ENCODE data around the gene COL4A4. TPM values are rescaled to one million over a fixed set of nuclear protein-coding genes. Genes with fewer than 3 reads are reported as not detected.

The COL4A4 gene
- total and polyA plus RNA-seq, 8 donors: 0.75 to 5.7 (median 3.6) TPM

- WGBS, 2 donors: 99 to 100% methylated on average over 1 of the region's 1 CpG
Measured at GRCh38 chr2:226965376-226965775, 198.6 kb downstream of the COL4A4 start.

GRCh38 chr2:226963528-226963927 is 200.5 kb downstream of the COL4A4 start:
- intact Hi-C loops (cut with DNase I): no loop called here
- Histone ChIP-seq H3K4me3 (no peak overlapping the region), H3K36me3 (no peaks in the 10 kb centered on the region), H3K27me3 (no peaks in the 10 kb centered on the region), H3K9me3 (no peaks in the 10 kb centered on the region), H3K4me1 (no peaks in the 10 kb centered on the region), H3K27ac (no peak overlapping the region)
- no peak for FAIRE-seq
- ATAC-seq: no peak
- WGBS, 2 donors: 50 to 64% methylated on average over 1 of the region's 1 CpG
- DNase-seq: no peak
- no peak for TF ChIP-seq CTCF (IDR thresholded peaks at IDR 0.05)

More at GRCh38 chr2:226965376-226965775, 198.6 kb downstream of the COL4A4 start:
- TF ChIP-seq CTCF (IDR thresholded peaks at IDR 0.05): no peak
- Histone ChIP-seq H3K36me3 (no peaks in the 10 kb centered on the region), H3K27me3 (no peaks in the 10 kb centered on the region), H3K27ac (no peak overlapping the region), H3K9me3 (no peaks in the 10 kb centered on the region), H3K4me3 (no peak overlapping the region), H3K4me1 (no peaks in the 10 kb centered on the region)
- ATAC-seq: no peak
- intact Hi-C loops (cut with DNase I): no loop called here
- FAIRE-seq: no peak
- no peak for DNase-seq

GRCh38 chr2:226962176-226962773 is 201.7 kb downstream of the COL4A4 start:
- H3K4me3 ChIP-seq: no peak overlapping the region
- intact Hi-C loops (cut with DNase I): no loop called here
- H3K4me1 ChIP-seq: no peaks in the 10 kb centered on the region
- no peaks in the 10 kb centered on the region for H3K9me3 ChIP-seq
- FAIRE-seq (no peak), DNase-seq (no peak), ATAC-seq (no peak)
- no peak overlapping the region for H3K27ac ChIP-seq
- no peaks in the 10 kb centered on the region for H3K36me3 ChIP-seq
- 89 to 92% methylated on average over 3 of the region's 3 CpGs for WGBS, 2 donors
- no peaks in the 10 kb centered on the region for H3K27me3 ChIP-seq
- TF ChIP-seq CTCF (IDR thresholded peaks at IDR 0.05): no peak

GRCh38 chr2:226959418-226959817 is 204.6 kb downstream of the COL4A4 start:
- Histone ChIP-seq H3K4me3 (no peak overlapping the region), H3K27me3 (no peaks in the 10 kb centered on the region), H3K4me1 (no peaks in the 10 kb centered on the region), H3K36me3 (no peaks in the 10 kb centered on the region), H3K27ac (no peak overlapping the region), H3K9me3 (no peaks in the 10 kb centered on the region)
- DNase-seq (no peak), ATAC-seq (no peak), FAIRE-seq (no peak)
- intact Hi-C loops (cut with DNase I): no loop called here
- no peak for TF ChIP-seq CTCF (IDR thresholded peaks at IDR 0.05)
- WGBS, 2 donors: 85% methylated on average over 1 of the region's 1 CpG

- DNase-seq (no peak), ATAC-seq (no peak), FAIRE-seq (no peak)
- Histone ChIP-seq H3K36me3 (no peaks in the 10 kb centered on the region), H3K27me3 (no peaks in the 10 kb centered on the region), H3K4me1 (no peaks in the 10 kb centered on the region), H3K27ac (no peak overlapping the region), H3K4me3 (no peak overlapping the region), H3K9me3 (no peaks in the 10 kb centered on the region)
- intact Hi-C loops (cut with DNase I): no loop called here
- WGBS, 2 donors: 17 to 26% methylated on average over 1 of the region's 1 CpG
- TF ChIP-seq CTCF (IDR thresholded peaks at IDR 0.05): no peak
Measured at GRCh38 chr2:226956659-226957058, 207.3 kb downstream of the COL4A4 start.

All from pancreas (tissue), 10 donors.